Skeletal muscle tissue (tissue), 4 donors: Measurements from ENCODE around the gene ERCC4. TPM values are rescaled to one million over a fixed set of nuclear protein-coding genes. Genes with fewer than 3 reads are reported as not detected.

Experiments used
- H3K27ac ChIP-seq: one replicate; pipeline ENCODE4 v1.7.0; 2013; ENCODE audit warnings: mild to moderate bottlenecking, low read depth, low read length, inconsistent platforms
- H3K27me3 ChIP-seq, 3 donors: one replicate each; pipeline ENCODE4 v1.7.0; 2013; ENCODE audit warnings: low read length in 3 of 3; ENCODE audit not compliant: control insufficient read depth in 3 of 3, insufficient read depth in 3 of 3
- H3K36me3 ChIP-seq, 3 donors: one replicate each; pipeline ENCODE4 v1.7.0; 2013; ENCODE audit warnings: low read length in 3 of 3; ENCODE audit not compliant: control insufficient read depth in 3 of 3, insufficient read depth in 3 of 3
- H3K4me1 ChIP-seq, 3 donors: one replicate each; pipeline ENCODE4 v1.7.0; 2013; ENCODE audit warnings: low read length in 3 of 3, mild to moderate bottlenecking in 3 of 3; ENCODE audit not compliant: control insufficient read depth in 3 of 3, insufficient read depth in 3 of 3
- H3K4me3 ChIP-seq, 3 donors: one replicate each; pipeline ENCODE4 v1.7.0; 2013; ENCODE audit warnings: low read length in 3 of 3
- H3K9ac ChIP-seq, 3 donors: one replicate each; pipeline ENCODE4 v1.7.0; 2013; ENCODE audit warnings: low read length in 3 of 3, mild to moderate bottlenecking in 3 of 3, moderate library complexity in 2 of 3, low read depth in 1 of 3
- H3K9me3 ChIP-seq, 3 donors: one replicate each; pipeline ENCODE4 v1.7.0; 2013; ENCODE audit warnings: low read length in 3 of 3; ENCODE audit not compliant: control insufficient read depth in 3 of 3
- total RNA-seq: library from RNA; depleted of rRNA; stranded (reverse); fragments of >200 nt; gene quantifications from one replicate; pipeline ENCODE4 v1.2.3, GENCODE V29; 2014
- donor health status: Osteomylitis.

Gene ERCC4
- total RNA-seq, 1 donor from 2014 or later = 6.8 TPM

DNA sequence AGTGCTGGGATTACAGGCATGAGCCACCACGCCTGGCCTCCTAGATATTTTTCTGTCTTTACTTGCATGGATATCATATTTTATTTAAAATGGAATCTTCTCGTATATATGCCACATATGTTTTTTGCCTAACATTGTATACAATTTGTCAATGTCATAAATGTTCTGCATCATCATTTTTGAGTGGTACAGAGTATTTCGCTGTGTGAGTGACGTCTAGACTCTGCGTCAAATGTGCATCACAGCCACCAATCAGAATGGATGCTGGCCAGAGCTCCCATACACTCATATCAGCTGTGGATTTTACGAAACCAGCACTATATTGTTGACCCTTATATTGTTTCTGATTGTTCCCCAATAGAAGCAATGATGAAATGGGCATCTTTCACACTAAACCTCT, 57.2 kb downstream of the ERCC4 start:
- Histone ChIP-seq H3K27ac (no peak overlapping the region), H3K9me3 (no peaks in the 10 kb centered on the region), H3K4me3 (no peak overlapping the region), H3K4me1 (no peaks in the 10 kb centered on the region), H3K27me3 (no peaks in the 10 kb centered on the region), H3K36me3 (no peaks in the 10 kb centered on the region), H3K9ac (no peak overlapping the region)

DNA sequence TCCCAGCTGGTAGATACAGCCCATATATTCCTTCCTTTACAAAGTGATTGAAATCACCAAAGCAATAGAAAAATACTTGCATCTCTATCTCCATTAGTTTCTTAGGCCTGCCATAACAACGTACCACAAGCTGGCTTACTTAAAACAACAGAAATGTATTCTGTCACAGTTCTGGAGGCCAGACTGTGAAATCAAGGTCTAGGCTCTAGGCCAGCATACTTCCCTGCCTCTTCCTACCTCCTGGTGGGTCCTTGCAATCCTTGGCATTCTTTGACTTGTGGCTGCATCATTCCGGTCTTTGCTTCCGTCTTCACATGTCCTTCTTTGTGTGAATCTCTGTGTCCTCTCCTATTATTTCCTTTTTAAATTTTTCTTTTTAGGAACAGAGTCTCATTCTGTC, 62.5 kb downstream of the ERCC4 start:
- no peaks in the 10 kb centered on the region for H3K27me3 ChIP-seq
- no peaks in the 10 kb centered on the region for H3K9me3 ChIP-seq
- H3K9ac ChIP-seq = no peak overlapping the region
- no peaks in the 10 kb centered on the region for H3K4me1 ChIP-seq
- no peak overlapping the region for H3K27ac ChIP-seq
- no peak overlapping the region for H3K4me3 ChIP-seq
- H3K36me3 ChIP-seq = no peaks in the 10 kb centered on the region

DNA sequence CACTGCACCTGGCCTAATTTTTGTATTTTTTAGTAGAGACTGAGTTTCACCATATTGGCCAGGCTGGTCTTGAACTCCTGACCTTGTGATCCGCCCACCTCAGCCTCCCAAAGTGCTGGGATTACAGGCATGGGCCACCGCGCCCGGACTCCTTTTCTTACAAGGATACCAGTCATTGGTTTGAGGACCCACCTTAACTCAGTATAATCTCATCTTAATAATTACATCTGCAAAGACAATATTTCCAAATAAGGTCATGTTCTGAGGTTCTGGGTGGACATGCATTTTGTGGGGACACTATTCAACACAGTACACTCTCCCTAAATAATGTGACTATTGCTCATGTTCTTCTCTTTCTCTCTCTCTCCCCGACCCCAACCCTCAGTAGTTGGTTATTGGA, 63.7 kb downstream of the ERCC4 start:
- no peaks in the 10 kb centered on the region for H3K9me3 ChIP-seq
- H3K36me3 ChIP-seq = no peaks in the 10 kb centered on the region
- no peak overlapping the region for H3K27ac ChIP-seq
- H3K9ac ChIP-seq = no peak overlapping the region
- no peaks in the 10 kb centered on the region for H3K27me3 ChIP-seq
- H3K4me3 ChIP-seq = no peak overlapping the region
- no peaks in the 10 kb centered on the region for H3K4me1 ChIP-seq

DNA sequence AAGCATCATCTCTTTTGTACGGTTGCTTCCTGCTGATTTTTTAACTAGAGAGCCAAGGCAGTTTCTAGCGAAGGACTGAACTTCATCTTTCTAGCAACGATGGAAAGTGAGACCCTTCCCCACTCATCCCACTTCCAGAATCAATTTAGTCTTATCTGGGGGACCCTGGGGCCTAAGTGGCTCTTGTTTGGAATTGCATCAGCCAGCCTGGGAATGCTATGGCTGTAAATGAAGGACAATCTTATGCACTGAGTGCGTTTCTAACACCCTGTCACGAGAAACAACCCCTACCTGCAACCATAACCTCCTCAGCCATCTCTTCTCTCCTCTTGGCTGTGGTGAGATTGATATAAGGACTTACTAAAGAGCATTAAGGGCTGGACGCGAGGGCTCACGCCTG, 64.8 kb downstream of the ERCC4 start:
- no peak overlapping the region for H3K9ac ChIP-seq
- H3K27me3 ChIP-seq = no peaks in the 10 kb centered on the region
- H3K27ac ChIP-seq = no peak overlapping the region
- H3K4me3 ChIP-seq = no peak overlapping the region
- H3K36me3 ChIP-seq = no peaks in the 10 kb centered on the region
- no peaks in the 10 kb centered on the region for H3K9me3 ChIP-seq
- H3K4me1 ChIP-seq = no peaks in the 10 kb centered on the region

DNA sequence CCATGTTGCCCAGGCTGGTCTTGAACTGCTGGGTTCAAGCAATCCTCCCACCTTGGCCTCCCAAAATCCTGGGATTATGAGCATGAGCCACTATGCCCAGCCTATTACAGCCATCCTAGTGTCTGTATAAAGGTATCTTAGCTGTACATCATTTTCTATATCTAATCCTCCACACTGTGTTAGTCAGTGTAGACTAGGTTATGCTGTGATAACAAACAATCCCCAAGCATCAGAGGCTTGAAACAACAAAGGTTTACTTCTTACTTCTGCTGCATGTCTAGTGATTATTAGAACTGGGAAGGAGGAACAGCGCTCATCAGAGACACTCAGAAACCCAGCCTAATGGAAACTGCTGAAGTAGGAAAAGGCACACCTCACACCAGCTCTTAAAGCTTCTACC, 68.1 kb downstream of the ERCC4 start:
- Histone ChIP-seq H3K9ac (no peak overlapping the region), H3K4me1 (no peaks in the 10 kb centered on the region), H3K4me3 (no peak overlapping the region), H3K9me3 (no peaks in the 10 kb centered on the region), H3K36me3 (no peaks in the 10 kb centered on the region), H3K27me3 (no peaks in the 10 kb centered on the region), H3K27ac (no peak overlapping the region)

DNA sequence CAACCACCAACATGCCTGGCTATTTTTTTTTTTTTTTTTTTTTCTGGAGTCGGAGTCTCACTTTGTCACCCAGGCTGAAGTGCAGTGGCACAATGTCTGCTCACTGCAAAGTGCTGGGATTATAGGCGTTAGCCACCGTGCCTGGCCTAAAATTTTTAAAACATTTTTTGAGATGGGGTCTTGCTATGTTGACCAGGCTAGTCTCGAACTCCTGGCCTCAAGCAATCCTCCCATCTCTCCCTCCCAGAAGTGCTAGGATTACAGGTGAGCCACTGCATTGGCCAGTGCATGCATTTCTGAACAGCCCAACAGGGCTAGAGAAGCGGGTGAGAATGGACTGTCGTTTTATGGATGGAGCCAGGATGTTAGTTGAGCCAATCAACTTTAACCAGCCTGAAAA, 72.4 kb downstream of the ERCC4 start:
- Histone ChIP-seq H3K9ac (no peak overlapping the region), H3K27ac (no peak overlapping the region), H3K4me1 (peaks cover 4 to 19% (median 9%) of the 10 kb centered on the region in 3 donors), H3K9me3 (no peaks in the 10 kb centered on the region), H3K4me3 (no peak overlapping the region), H3K36me3 (no peaks in the 10 kb centered on the region), H3K27me3 (no peaks in the 10 kb centered on the region)

DNA sequence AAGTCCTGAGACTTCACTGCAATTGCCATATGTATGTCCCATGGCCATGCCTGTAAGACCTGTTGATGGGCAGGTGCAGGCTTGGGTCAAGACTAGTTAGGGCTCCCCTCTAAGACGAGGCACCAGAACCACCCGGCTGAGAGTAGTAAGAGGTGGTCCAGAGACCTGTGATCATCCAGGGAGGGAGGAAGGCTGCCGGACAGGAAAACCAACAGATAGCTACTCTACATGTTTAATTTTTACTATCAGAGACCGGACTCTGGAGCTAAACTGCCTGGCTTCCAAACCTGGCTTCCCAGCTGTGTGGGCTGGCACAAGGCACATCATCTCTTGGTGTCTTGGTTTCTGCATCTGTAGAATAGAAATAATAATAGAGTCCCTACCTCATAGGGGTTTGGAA, 73.0 kb downstream of the ERCC4 start:
- no peak overlapping the region for H3K27ac ChIP-seq
- H3K27me3 ChIP-seq = no peaks in the 10 kb centered on the region
- no peak overlapping the region for H3K4me3 ChIP-seq
- no peaks in the 10 kb centered on the region for H3K9me3 ChIP-seq
- no peaks in the 10 kb centered on the region for H3K36me3 ChIP-seq
- no peak overlapping the region for H3K9ac ChIP-seq
- H3K4me1 ChIP-seq = peaks cover 4 to 19% (median 9%) of the 10 kb centered on the region in 3 donors

DNA sequence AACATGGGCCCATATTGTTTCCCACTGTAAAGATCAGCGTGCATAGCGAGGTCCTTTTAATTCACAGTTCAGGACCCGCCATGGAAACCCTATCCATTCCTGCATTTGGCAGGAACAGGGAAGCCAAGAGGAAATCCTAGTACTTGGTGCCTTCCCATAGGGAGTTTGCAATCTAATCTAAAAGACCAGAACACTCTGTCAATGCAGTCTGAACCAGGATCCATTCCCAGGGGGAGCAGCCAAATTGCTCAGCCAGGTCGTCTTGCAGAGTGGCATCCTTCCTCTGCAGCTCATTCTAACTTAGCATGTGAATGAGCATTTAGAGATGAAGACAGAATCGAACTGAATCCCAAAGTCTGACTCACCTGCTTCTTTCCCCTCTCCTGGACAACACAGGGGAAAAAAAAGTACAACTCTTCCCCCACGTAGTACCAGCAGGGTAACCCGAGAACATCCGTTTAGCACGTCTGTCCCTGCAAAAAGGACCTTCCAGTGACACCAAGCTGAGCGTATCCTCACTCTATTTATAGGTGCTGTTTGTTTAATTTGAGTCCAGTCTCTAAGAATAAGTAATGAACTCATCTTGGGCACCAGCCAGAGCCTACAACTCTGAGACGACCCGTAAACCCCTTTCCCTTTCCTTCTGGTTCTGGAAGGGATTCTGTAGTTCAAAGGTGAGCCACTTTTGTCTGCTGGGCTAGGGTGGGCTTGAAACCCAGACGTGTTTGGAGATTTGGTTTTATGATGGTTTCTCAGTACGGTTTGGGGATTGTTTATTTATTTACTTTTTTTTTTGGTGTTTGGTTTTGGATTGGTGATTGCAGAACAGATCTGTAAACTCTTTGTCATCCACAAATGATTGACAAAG, 74.5 kb downstream of the ERCC4 start:
- H3K36me3 ChIP-seq = no peaks in the 10 kb centered on the region
- H3K9me3 ChIP-seq = no peaks in the 10 kb centered on the region
- peak overlapping the region; percentile 60 to 68 (median 65) for H3K9ac ChIP-seq
- peak overlapping the region; percentile 24 to 70 (median 37) for H3K4me3 ChIP-seq
- peak overlapping the region; percentile 92 for H3K27ac ChIP-seq
- peaks cover 9 to 20% (median 10%) of the 10 kb centered on the region in 3 donors for H3K4me1 ChIP-seq
- H3K27me3 ChIP-seq = no peaks in the 10 kb centered on the region

DNA sequence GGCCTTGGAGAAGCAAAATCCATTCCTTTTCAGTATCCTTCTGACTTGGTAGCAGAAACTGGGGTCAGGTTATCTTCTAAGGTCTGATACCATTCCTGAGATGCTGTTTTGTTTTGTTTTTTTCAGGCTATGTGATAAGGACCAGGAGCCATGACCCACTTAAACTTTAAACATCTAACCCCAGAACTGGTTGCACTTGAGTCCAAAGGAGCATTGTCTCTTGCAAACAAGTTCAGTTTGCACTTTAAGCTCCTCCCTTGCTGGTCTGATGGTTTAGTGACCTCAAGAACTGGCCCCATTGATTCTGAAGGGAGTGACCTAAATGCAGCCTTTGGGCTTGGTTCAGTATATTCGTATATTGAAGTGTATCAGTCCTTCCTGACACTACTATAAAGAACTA, 75.2 kb downstream of the ERCC4 start:
- H3K9ac ChIP-seq = peak overlapping the region in 2 of 3 donors; percentile 26 to 52
- no peaks in the 10 kb centered on the region for H3K27me3 ChIP-seq
- peaks cover 16 to 27% (median 17%) of the 10 kb centered on the region in 3 donors for H3K4me1 ChIP-seq
- H3K4me3 ChIP-seq = peak overlapping the region in 2 of 3 donors; percentile 24 to 70
- H3K9me3 ChIP-seq = no peaks in the 10 kb centered on the region
- no peaks in the 10 kb centered on the region for H3K36me3 ChIP-seq
- H3K27ac ChIP-seq = peak overlapping the region; percentile 92

DNA sequence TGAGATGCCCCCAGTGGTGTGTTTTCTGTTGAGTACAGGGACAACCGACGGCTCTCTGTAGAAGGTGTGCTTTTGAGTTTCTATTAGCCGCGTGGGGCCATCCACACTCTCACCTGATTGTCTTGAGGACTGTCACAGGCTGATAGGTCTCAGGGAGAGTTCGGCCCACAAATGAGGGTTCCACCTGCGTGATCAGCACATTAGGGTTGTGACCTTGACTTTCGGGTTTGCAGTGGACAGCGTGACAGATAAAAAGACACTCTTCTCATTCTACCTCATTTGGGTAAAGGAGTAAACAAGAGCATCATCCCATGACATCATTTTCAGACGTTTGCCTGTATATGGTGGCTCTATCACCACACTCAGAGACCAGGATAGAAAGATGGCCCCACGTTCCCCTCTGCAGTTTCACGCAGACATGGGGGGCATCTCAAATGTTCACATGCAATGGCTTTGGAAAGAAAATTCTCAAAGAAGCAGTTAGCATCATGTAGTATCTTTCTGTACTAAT, 76.9 kb downstream of the ERCC4 start:
- Histone ChIP-seq H3K9ac (no peak overlapping the region), H3K4me1 (peaks cover 18 to 32% (median 21%) of the 10 kb centered on the region in 3 donors), H3K27ac (no peak overlapping the region)

More for the DNA sequence above, 76.9 kb downstream of the ERCC4 start:
- no peak overlapping the region for H3K4me3 ChIP-seq
- no peaks in the 10 kb centered on the region for H3K27me3 ChIP-seq
- no peaks in the 10 kb centered on the region for H3K36me3 ChIP-seq
- H3K9me3 ChIP-seq = no peaks in the 10 kb centered on the region
